Dedifferentiated amniotic fluid mesenchymal stem cell (primary cell): ENCODE measurements around the gene XYLT1.

Source experiments
- DNase-seq: peaks from one replicate; pipeline ENCODE4 v3.0.0-alpha.2; 2016; ENCODE audit errors: extremely low spot score

Gene XYLT1

DNA sequence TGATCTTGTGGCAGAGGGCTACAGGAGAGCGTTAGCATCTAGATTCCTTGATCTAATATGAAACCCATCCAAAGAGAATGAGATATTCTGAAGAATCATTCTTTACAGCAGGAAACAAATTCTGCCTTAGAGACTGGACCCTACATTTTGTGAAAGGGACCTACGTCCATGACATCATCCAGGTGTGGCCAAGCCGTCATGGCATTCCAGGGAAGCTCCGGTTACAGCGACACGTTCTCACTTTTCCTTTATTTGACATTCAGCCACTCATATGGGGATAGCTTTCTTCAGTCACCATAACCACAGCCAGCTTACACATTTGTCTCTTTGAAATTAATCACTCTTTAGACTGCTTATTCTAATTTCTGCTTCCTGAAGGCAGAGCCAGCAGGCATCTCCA lies 408.1 kb downstream of the XYLT1 start:
- DNase-seq = no peak

DNA sequence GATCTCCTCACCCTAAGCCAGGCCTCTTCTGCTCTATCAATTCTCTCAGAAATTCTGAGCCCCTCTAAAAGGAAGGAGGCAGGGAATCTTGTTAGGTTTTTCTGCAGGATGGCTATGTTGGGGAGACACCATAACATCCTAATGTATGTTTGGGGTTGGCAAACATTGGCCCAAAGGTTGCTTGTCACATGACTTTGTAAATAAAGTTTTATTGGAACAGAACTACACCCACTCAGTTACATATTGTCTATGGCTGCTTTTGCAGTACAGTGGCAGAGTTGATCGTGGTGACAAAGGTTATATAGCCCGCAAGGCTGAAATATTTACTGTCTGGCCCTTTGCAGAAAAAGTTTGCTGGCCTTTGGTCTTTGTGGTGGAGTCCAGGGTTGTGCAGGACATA lies 409.4 kb downstream of the XYLT1 start:
- DNase-seq = no peak

DNA sequence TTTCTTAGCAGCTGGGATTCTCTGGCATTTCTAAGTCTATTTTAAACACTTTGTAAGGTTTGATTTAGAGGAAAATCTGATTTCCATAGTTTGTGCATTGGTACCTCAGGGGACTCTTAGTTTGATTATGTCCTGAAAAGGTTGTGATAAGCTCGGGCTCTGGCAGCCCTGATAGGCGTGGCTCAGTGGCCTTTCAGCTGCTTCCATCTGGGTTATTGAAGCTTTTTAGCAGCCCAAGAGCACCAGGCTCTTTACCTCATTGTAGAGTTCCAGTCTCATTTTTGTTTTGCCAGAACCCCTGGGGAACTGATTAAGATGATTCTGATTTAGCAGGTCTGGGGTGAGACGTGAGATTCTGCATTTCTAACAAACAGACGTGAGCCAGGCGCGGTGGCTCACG lies 412.3 kb downstream of the XYLT1 start:
- DNase-seq = no peak

DNA sequence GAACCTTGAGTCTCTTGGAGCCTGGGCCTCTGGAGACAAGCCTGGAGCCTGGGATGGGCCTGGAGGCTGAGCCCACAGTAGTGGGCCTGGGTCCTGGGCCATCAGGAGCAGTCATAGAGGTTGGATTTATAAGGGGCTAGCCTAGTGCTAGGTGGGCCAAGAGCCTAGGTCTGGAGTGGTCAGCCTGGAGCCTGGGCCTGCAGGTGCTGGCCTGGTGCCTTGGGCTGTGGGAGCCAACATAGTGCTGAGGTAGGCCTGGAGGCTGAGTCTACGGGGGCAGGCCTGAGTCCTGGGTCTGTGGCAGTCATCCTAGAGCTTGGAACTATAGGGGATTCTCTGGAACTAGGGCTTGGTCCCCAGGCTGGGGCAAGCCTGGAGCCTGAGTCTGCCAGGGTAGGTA lies 414.1 kb downstream of the XYLT1 start:
- DNase-seq = no peak

DNA sequence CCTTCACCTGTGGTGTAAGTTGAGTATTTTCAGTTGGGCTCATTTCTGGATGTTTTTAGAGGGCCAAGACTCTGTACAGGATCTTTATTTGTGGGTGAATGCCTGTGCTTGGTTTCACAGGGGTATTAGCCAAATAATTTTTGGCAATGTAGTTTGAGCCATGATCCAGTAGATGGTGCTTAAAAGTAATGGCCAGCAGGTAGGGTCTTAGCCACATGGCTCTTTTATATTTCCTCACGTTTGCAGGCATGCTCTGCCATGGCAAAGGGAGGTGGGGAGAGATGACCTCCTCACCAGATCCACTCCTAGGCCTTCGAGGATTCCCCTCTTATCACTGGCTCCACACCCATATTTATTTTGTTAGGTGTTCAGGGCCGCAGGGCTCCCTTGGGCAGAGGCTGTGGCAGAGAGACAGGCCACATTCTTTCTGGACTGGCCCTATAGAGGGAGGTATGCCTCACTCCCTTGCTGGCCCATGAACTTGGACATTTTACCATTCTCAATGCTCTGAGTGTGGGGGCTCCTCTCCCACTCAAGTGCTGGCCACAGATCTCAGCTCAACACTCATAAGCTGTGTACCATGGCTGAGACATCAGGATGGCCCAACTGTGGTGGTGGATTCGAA lies 417.1 kb downstream of the XYLT1 start:
- no peak for DNase-seq
